Kidney (tissue), 14 donors: ENCODE measurements around the gene QKI. TPM values are rescaled to one million over a fixed set of nuclear protein-coding genes. Genes with fewer than 3 reads are reported as not detected.

Experiments
- DNase-seq, 5 donors: peaks; one replicate each; pipeline ENCODE4 v3.0.0-alpha.2; 2013 to 2020
- FAIRE-seq: peaks from 2 replicates; lab custom pipeline; 2012; peaks lifted over from hg19 to GRCh38; lab: Jason Lieb, UNC
- H3K27ac ChIP-seq, 2 donors: one replicate each; pipeline ENCODE4 v1.7.0; 2013; ENCODE audit warnings: low read depth in 2 of 2, low read length in 2 of 2, inconsistent platforms in 1 of 2
- H3K27me3 ChIP-seq: one replicate; pipeline ENCODE4 v1.7.1; 2013; ENCODE audit warnings: low read length, inconsistent platforms; ENCODE audit not compliant: control insufficient read depth, insufficient read depth
- H3K36me3 ChIP-seq, 3 donors: one replicate each; pipeline versions ENCODE4 v1.7.0 to v1.7.1; 2013; ENCODE audit warnings: low read length in 3 of 3, control low read depth in 1 of 3, inconsistent platforms in 1 of 3; ENCODE audit not compliant: insufficient read depth in 3 of 3, control insufficient read depth in 2 of 3
- H3K4me1 ChIP-seq, 3 donors: one replicate each; pipeline versions ENCODE4 v1.7.0 to v1.7.1; 2013; ENCODE audit warnings: low read length in 3 of 3, inconsistent platforms in 1 of 3, low read depth in 1 of 3; ENCODE audit not compliant: control insufficient read depth in 2 of 3, insufficient read depth in 2 of 3
- H3K4me3 ChIP-seq, 3 donors: one replicate each; pipeline versions ENCODE4 v1.7.0 to v1.8.1; 2013; ENCODE audit warnings: low read length in 3 of 3, control low read depth in 1 of 3, inconsistent platforms in 1 of 3
- H3K9ac ChIP-seq, 3 donors: one replicate each; pipeline versions ENCODE4 v1.7.0 to v1.7.1; 2013; ENCODE audit warnings: low read length in 3 of 3, control low read depth in 1 of 3, inconsistent platforms in 1 of 3
- H3K9me3 ChIP-seq, 3 donors: one replicate each; pipeline versions ENCODE4 v1.7.0 to v1.7.1; 2013; ENCODE audit warnings: low read length in 3 of 3, control low read depth in 1 of 3, inconsistent platforms in 1 of 3; ENCODE audit not compliant: control insufficient read depth in 2 of 3, insufficient read depth in 1 of 3
- intact Hi-C: fragments of 100-400 bp; cut with DNase I; formaldehyde crosslinking; loops from one replicate; pipeline ENCODE4 v1.11.1; 2022
- polyA plus RNA-seq: library from polyadenylated mRNA; stranded (reverse); fragments of 350-450 nt; fragmentation: Illumina TruSeq; extraction: RNeasy Lipid Tissue Mini Kit (QIAGEN cat#74804); gene quantifications from one replicate; pipeline ENCODE4 v1.2.3, GENCODE V29; 2014; ENCODE audit warnings: low read depth, low replicate concordance; ENCODE audit not compliant: insufficient read depth
- total RNA-seq: library from RNA; stranded (reverse); fragmentation: NEBNext Ultra II Directional; extraction: Animal tissue kit (Norgen Biotek cat#: 25700); gene quantifications from one replicate; pipeline ENCODE4 v1.2.1, GENCODE V29; 2021
- TF ChIP-seq, protein P1 (sequence below): IDR thresholded peaks from 3 replicates; pipeline ENCODE4 v1.5.1; 2012; ENCODE audit warnings: mild to moderate bottlenecking, moderate library complexity, borderline replicate concordance; ENCODE audit not compliant: insufficient read depth; ENCODE audit errors: extremely low read depth
- donor health status: control.
- donor health status: control.
- donor health status: control.
- donor health status: control.
- donor health status: control.
- donor health status: DM: yes; HTN: yes; CAD: no.
- donor health status: Normal renal cell carcinoma (clear cell type).

The QKI gene
- total and polyA plus RNA-seq, 2 donors from 2014 or later = 17.6 to 121 TPM

- FAIRE-seq (no peak), DNase-seq (no peak)
- Histone ChIP-seq H3K27ac (no peak overlapping the region), H3K9me3 (no peaks in the 10 kb centered on the region), H3K4me1 (peaks cover 0 to 6% (median 0%) of the 10 kb centered on the region in 3 donors), H3K36me3 (no peaks in the 10 kb centered on the region), H3K27me3 (no peaks in the 10 kb centered on the region), H3K9ac (no peak overlapping the region), H3K4me3 (no peak overlapping the region)
- intact Hi-C loops = no loop called here
- TF ChIP-seq, protein P1, sequence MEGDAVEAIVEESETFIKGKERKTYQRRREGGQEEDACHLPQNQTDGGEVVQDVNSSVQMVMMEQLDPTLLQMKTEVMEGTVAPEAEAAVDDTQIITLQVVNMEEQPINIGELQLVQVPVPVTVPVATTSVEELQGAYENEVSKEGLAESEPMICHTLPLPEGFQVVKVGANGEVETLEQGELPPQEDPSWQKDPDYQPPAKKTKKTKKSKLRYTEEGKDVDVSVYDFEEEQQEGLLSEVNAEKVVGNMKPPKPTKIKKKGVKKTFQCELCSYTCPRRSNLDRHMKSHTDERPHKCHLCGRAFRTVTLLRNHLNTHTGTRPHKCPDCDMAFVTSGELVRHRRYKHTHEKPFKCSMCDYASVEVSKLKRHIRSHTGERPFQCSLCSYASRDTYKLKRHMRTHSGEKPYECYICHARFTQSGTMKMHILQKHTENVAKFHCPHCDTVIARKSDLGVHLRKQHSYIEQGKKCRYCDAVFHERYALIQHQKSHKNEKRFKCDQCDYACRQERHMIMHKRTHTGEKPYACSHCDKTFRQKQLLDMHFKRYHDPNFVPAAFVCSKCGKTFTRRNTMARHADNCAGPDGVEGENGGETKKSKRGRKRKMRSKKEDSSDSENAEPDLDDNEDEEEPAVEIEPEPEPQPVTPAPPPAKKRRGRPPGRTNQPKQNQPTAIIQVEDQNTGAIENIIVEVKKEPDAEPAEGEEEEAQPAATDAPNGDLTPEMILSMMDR = no peak
These were observed 185.8 kb downstream of the QKI start for GRCh38 chr6:163600331-163600730.

DNA sequence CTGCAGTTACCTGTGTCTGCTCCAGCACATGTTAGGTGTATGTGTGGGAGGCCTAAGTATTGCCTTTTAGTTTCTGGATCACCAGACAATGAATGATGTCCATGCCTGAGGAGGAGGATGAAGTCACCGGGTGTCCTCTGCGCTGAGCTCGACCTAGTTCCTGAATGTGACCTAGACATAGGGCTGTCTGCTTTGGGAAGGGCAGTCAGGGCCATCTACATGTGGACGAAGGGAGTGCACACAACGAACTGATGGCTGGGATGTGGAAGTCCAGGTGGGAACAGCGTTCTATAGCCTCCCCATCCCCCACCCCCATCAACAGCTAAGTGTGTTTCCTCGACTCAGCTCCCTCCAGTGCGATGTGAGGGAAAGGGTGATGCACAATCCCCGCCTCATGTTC is 186.3 kb downstream of the QKI start:
- DNase-seq (no peak), FAIRE-seq (no peak)
- H3K27ac ChIP-seq = no peak overlapping the region
- H3K9ac ChIP-seq = no peak overlapping the region
- TF ChIP-seq, protein P1 = no peak
- H3K4me1 ChIP-seq = peaks cover 0 to 6% (median 0%) of the 10 kb centered on the region in 3 donors
- H3K27me3 ChIP-seq = no peaks in the 10 kb centered on the region
- no peaks in the 10 kb centered on the region for H3K9me3 ChIP-seq
- H3K4me3 ChIP-seq = no peak overlapping the region
- H3K36me3 ChIP-seq = no peaks in the 10 kb centered on the region
- intact Hi-C loops = no loop called here

- Histone ChIP-seq H3K9me3 (no peaks in the 10 kb centered on the region), H3K27me3 (no peaks in the 10 kb centered on the region), H3K27ac (no peak overlapping the region), H3K9ac (no peak overlapping the region), H3K36me3 (no peaks in the 10 kb centered on the region), H3K4me3 (no peak overlapping the region), H3K4me1 (peaks cover 0 to 6% (median 0%) of the 10 kb centered on the region in 3 donors)
- TF ChIP-seq, protein P1 = no peak
- intact Hi-C loops = no loop called here
- no peak for FAIRE-seq
- no peak for DNase-seq
These were observed 188.3 kb downstream of the QKI start for GRCh38 chr6:163602851-163603250.

DNA sequence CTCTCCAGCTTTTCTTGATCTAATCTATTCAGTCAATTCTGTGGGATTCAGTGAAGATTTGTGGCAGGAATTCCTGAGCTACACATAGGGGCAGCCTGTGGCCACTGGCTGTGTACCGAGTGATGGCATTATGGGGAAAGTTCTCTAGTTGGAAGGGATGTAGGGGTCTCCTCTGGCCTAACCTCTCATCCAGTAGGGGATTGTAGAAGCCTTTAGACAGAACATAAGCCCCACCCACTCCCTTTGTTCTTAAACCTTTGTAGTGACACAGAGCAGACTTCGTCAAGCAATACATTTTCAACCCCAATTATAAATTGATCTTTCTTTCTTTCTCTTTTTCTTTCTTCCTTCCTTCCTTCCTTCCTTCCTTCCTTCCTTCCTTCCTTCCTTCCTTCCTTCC is 188.9 kb downstream of the QKI start:
- no peak for FAIRE-seq
- no peaks in the 10 kb centered on the region for H3K36me3 ChIP-seq
- peaks cover 0 to 6% (median 0%) of the 10 kb centered on the region in 3 donors for H3K4me1 ChIP-seq
- H3K27me3 ChIP-seq = no peaks in the 10 kb centered on the region
- TF ChIP-seq, protein P1 = no peak
- H3K9ac ChIP-seq = no peak overlapping the region
- no peak overlapping the region for H3K27ac ChIP-seq
- no peak overlapping the region for H3K4me3 ChIP-seq
- no peak for DNase-seq
- no peaks in the 10 kb centered on the region for H3K9me3 ChIP-seq
- intact Hi-C loops = no loop called here
